Astrocyte (in vitro differentiated cells and primary cell): ENCODE data around the gene GDF10. TPM values are rescaled to one million over a fixed set of nuclear protein-coding genes. Genes with fewer than 3 reads are reported as not detected.

Experiments used
- DNase-seq: peaks from one replicate; pipeline ENCODE4 v3.0.0-alpha.2; 2010; ENCODE audit warnings: low read depth
- FAIRE-seq: peaks from 2 replicates; lab custom pipeline; 2011; peaks lifted over from hg19 to GRCh38; lab: Jason Lieb, UNC
- H2AFZ ChIP-seq: 2 replicates; pipeline ENCODE4 v1.6.0; 2012; ENCODE audit warnings: low read depth, low read length, inconsistent platforms
- H3K27ac ChIP-seq: 2 replicates; pipeline ENCODE4 v1.5.1; 2011; ENCODE audit warnings: low read depth, low read length, inconsistent platforms
- H3K27me3 ChIP-seq: 2 replicates; pipeline ENCODE4 v1.6.0; 2011; ENCODE audit warnings: low read length, inconsistent platforms; ENCODE audit not compliant: insufficient read depth
- H3K36me3 ChIP-seq: 2 replicates; pipeline ENCODE4 v1.5.1; 2011; ENCODE audit warnings: low read length, inconsistent platforms; ENCODE audit not compliant: insufficient read depth
- H3K4me1 ChIP-seq: 2 replicates; pipeline ENCODE4 v1.5.1; 2011; ENCODE audit warnings: low read length, inconsistent platforms; ENCODE audit not compliant: insufficient read depth
- H3K4me2 ChIP-seq: 2 replicates; pipeline ENCODE4 v1.6.0; 2012; ENCODE audit warnings: low read length, inconsistent platforms
- H3K4me3 ChIP-seq: 2 replicates; pipeline ENCODE4 v1.5.1; 2011; ENCODE audit warnings: low read depth, mild to moderate bottlenecking, low read length, inconsistent platforms; ENCODE audit not compliant: insufficient read depth
- H3K79me2 ChIP-seq: 2 replicates; pipeline ENCODE4 v1.6.0; 2012; ENCODE audit warnings: mild to moderate bottlenecking, low read length, inconsistent platforms; ENCODE audit not compliant: insufficient read depth
- H3K9ac ChIP-seq: 2 replicates; pipeline ENCODE4 v1.6.0; 2012; ENCODE audit warnings: mild to moderate bottlenecking, low read length, inconsistent platforms
- H3K9me3 ChIP-seq: 2 replicates; pipeline ENCODE4 v1.5.1; 2012; ENCODE audit warnings: low read depth, mild to moderate bottlenecking, low read length, inconsistent platforms; ENCODE audit not compliant: insufficient read depth
- H4K20me1 ChIP-seq: 2 replicates; pipeline ENCODE4 v1.6.0; 2012; ENCODE audit warnings: low read length, inconsistent platforms; ENCODE audit not compliant: insufficient read depth
- H3K27ac Mint-ChIP-seq: one replicate; pipeline ENCODE4 v1.8.0; 2021; ENCODE audit warnings: mild to moderate bottlenecking, mixed read lengths; ENCODE audit not compliant: unreplicated experiment
- H3K27me3 Mint-ChIP-seq: one replicate; pipeline ENCODE4 v1.8.0; 2021; ENCODE audit warnings: low read depth, mixed read lengths; ENCODE audit not compliant: unreplicated experiment
- H3K36me3 Mint-ChIP-seq: one replicate; pipeline ENCODE4 v1.8.0; 2021; ENCODE audit warnings: low read depth, mixed read lengths; ENCODE audit not compliant: unreplicated experiment
- H3K4me1 Mint-ChIP-seq: one replicate; pipeline ENCODE4 v1.8.0; 2021; ENCODE audit warnings: low read depth, mixed read lengths; ENCODE audit not compliant: unreplicated experiment
- H3K4me3 Mint-ChIP-seq: one replicate; pipeline ENCODE4 v1.8.0; 2021; ENCODE audit warnings: mild to moderate bottlenecking, moderate library complexity, mixed read lengths; ENCODE audit not compliant: unreplicated experiment
- H3K9me3 Mint-ChIP-seq: one replicate; pipeline ENCODE4 v1.8.0; 2021; ENCODE audit warnings: mild to moderate bottlenecking, mixed read lengths; ENCODE audit not compliant: unreplicated experiment
- CTCF ChIP-seq: IDR thresholded peaks from 2 replicates; pipeline ENCODE4 v1.5.1; 2011; ENCODE audit warnings: low read depth, mild to moderate bottlenecking, inconsistent platforms, low read length, moderate library complexity; ENCODE audit not compliant: insufficient read depth
- EZH2 ChIP-seq: IDR thresholded peaks from 2 replicates; pipeline ENCODE4 v1.6.1; 2012; ENCODE audit warnings: mild to moderate bottlenecking, low read length, inconsistent platforms; ENCODE audit not compliant: insufficient read depth
- total RNA-seq: library from RNA; stranded (reverse); gene quantifications from 2 replicates; pipeline ENCODE4 v1.2.1, GENCODE V29; 2021

The GDF10 gene
- total RNA-seq, 1 donor from 2014 or later, result 2.2 TPM

GRCh38 chr10:47332371-47332770, 32.4 kb downstream of the GDF10 start:
- Histone ChIP-seq H3K4me3 (no peak overlapping the region), H3K9ac (no peak overlapping the region), H3K27me3 (peaks cover 12% of the 10 kb centered on the region), H4K20me1 (no peaks in the 10 kb centered on the region), H3K27ac (no peak overlapping the region), H3K9me3 (no peaks in the 10 kb centered on the region), H2AFZ (no peak overlapping the region), H3K79me2 (no peaks in the 10 kb centered on the region), H3K4me1 (no peaks in the 10 kb centered on the region), H3K36me3 (no peaks in the 10 kb centered on the region), H3K4me2 (no peak overlapping the region)
- H3K4me3 Mint-ChIP-seq, result no peak overlapping the region
- TF ChIP-seq CTCF (no peak), EZH2 (no peak)
- H3K9me3 Mint-ChIP-seq, result no peaks in the 10 kb centered on the region
- H3K27ac Mint-ChIP-seq, result no peak overlapping the region
- H3K4me1 Mint-ChIP-seq, result peaks cover 3% of the 10 kb centered on the region
- H3K36me3 Mint-ChIP-seq, result no peaks in the 10 kb centered on the region
- H3K27me3 Mint-ChIP-seq, result peaks cover 41% of the 10 kb centered on the region
- no peak for FAIRE-seq
- DNase-seq, result no peak

- no peak overlapping the region for H3K9ac ChIP-seq
- Mint-ChIP-seq H3K4me3 (no peak overlapping the region), H3K27ac (no peak overlapping the region), H3K27me3 (peaks cover 38% of the 10 kb centered on the region), H3K9me3 (no peaks in the 10 kb centered on the region), H3K36me3 (no peaks in the 10 kb centered on the region), H3K4me1 (peaks cover 3% of the 10 kb centered on the region)
- DNase-seq (no peak), FAIRE-seq (no peak)
- H3K36me3 ChIP-seq, result no peaks in the 10 kb centered on the region
- H3K4me2 ChIP-seq, result no peak overlapping the region
- peaks cover 16% of the 10 kb centered on the region for H3K27me3 ChIP-seq
- H3K27ac ChIP-seq, result no peak overlapping the region
- no peak for TF ChIP-seq EZH2
- no peak for TF ChIP-seq CTCF
- H3K79me2 ChIP-seq, result no peaks in the 10 kb centered on the region
- H4K20me1 ChIP-seq, result no peaks in the 10 kb centered on the region
- H3K9me3 ChIP-seq, result no peaks in the 10 kb centered on the region
- no peak overlapping the region for H3K4me3 ChIP-seq
- H2AFZ ChIP-seq, result no peak overlapping the region
- H3K4me1 ChIP-seq, result no peaks in the 10 kb centered on the region
These were observed 32.9 kb downstream of the GDF10 start for GRCh38 chr10:47332946-47333345.

GRCh38 chr10:47333532-47333931, 33.5 kb downstream of the GDF10 start:
- Histone ChIP-seq H3K27me3 (peaks cover 16% of the 10 kb centered on the region), H3K9ac (no peak overlapping the region), H2AFZ (no peak overlapping the region), H3K79me2 (no peaks in the 10 kb centered on the region), H4K20me1 (no peaks in the 10 kb centered on the region), H3K4me1 (no peaks in the 10 kb centered on the region), H3K36me3 (no peaks in the 10 kb centered on the region), H3K4me3 (no peak overlapping the region), H3K4me2 (no peak overlapping the region), H3K9me3 (no peaks in the 10 kb centered on the region), H3K27ac (no peak overlapping the region)
- H3K27ac Mint-ChIP-seq, result no peak overlapping the region
- peaks cover 3% of the 10 kb centered on the region for H3K4me1 Mint-ChIP-seq
- H3K27me3 Mint-ChIP-seq, result peaks cover 42% of the 10 kb centered on the region
- H3K9me3 Mint-ChIP-seq, result no peaks in the 10 kb centered on the region
- TF ChIP-seq CTCF, result no peak
- no peak for TF ChIP-seq EZH2
- DNase-seq, result no peak
- H3K36me3 Mint-ChIP-seq, result no peaks in the 10 kb centered on the region
- FAIRE-seq, result no peak
- H3K4me3 Mint-ChIP-seq, result no peak overlapping the region
